Measurements from ENCODE around the gene EIF3L. TPM values are rescaled to one million over a fixed set of nuclear protein-coding genes. Genes with fewer than 3 reads are reported as not detected.

Gene EIF3L
- total RNA-seq, 1 donor from 2014 or later: 358 TPM

GRCh38 chr22:37930270-37930951, 81.2 kb downstream of the EIF3L start:
- DNase-seq: peak; percentile 61

GRCh38 chr22:37930952-37931440, 81.8 kb downstream of the EIF3L start:
- DNase-seq: peak; percentile 35

- no peak for DNase-seq
Observed at GRCh38 chr22:37931893-37932389, 82.7 kb downstream of the EIF3L start.

GRCh38 chr22:37932401-37932800, 83.2 kb downstream of the EIF3L start:
- DNase-seq: no peak

- DNase-seq: no peak
Observed at GRCh38 chr22:37932821-37933578, 83.8 kb downstream of the EIF3L start.

GRCh38 chr22:37933711-37934376, 84.6 kb downstream of the EIF3L start:
- DNase-seq: peak; percentile 94

Other genes with a start within 250 kb of the EIF3L start
- 48.3 and 55.3 TPM in 2 replicates for gene GGA1, start 240.6 kb upstream of the EIF3L start, total RNA-seq
- gene SH3BP1, start 209.8 kb upstream of the EIF3L start, total RNA-seq: 0.85 and 2.7 TPM in 2 replicates
- gene PDXP, start 190.7 kb upstream of the EIF3L start, total RNA-seq: 9.0 and 13.3 TPM in 2 replicates
- gene LGALS1, start 173.8 kb upstream of the EIF3L start, total RNA-seq: 2,321 and 4,948 TPM in 2 replicates
- 22.9 and 23.1 TPM in 2 replicates for gene NOL12, start 163.1 kb upstream of the EIF3L start, total RNA-seq
- gene TRIOBP, start 152.4 kb upstream of the EIF3L start, total RNA-seq: 165 and 227 TPM in 2 replicates
- 24.5 and 37.6 TPM in 2 replicates for gene GCAT, start 41.5 kb upstream of the EIF3L start, total RNA-seq
- 0.14 TPM in 1 of 2 replicates, not detected in the other for gene GALR3, start 26.0 kb upstream of the EIF3L start, total RNA-seq
- gene ANKRD54, start 5.1 kb upstream of the EIF3L start, total RNA-seq: 43.6 and 44.3 TPM in 2 replicates
- gene MICALL1, start 56.9 kb downstream of the EIF3L start, total RNA-seq: 36.4 and 52.7 TPM in 2 replicates
- gene C22orf23, start 104.2 kb downstream of the EIF3L start, total RNA-seq: 0.05 TPM in 1 of 2 replicates, not detected in the other
- gene POLR2F, start 104.3 kb downstream of the EIF3L start, total RNA-seq: 46.6 and 48.7 TPM in 2 replicates
- gene SOX10, start 135.1 kb downstream of the EIF3L start, total RNA-seq: not detected in 2 replicates
- 15.5 and 18.7 TPM in 2 replicates for gene PICK1, start 208.0 kb downstream of the EIF3L start, total RNA-seq
- gene SLC16A8, start 234.8 kb downstream of the EIF3L start, total RNA-seq: 0.05 TPM in 1 of 2 replicates, not detected in the other

Data from dermis blood vessel endothelial cell (primary cell).